HL-60 (cell line): ENCODE results near the gene ADM2.
"Not testable (repeated sequence)": the region's sequence is repeated elsewhere in the genome, so short reads cannot be mapped to it uniquely, and the experiment has no call there.

Experiments used
- GABPA ChIP-seq: IDR thresholded peaks from 2 replicates; pipeline ENCODE4 v1.6.1; 2012; ENCODE audit warnings: low read depth
- POLR2AphosphoS5 ChIP-seq: IDR thresholded peaks from 2 replicates; pipeline ENCODE4 v1.6.1; 2012; ENCODE audit warnings: low read depth
- TF ChIP-seq, protein P1 (sequence below): IDR thresholded peaks from one replicate; pipeline ENCODE4 v1.5.1; 2011; ENCODE audit warnings: low read length, control low read depth, inconsistent platforms; ENCODE audit not compliant: insufficient read depth
- TF ChIP-seq, protein P2 (sequence below): IDR thresholded peaks from 2 replicates; pipeline ENCODE4 v1.6.1; 2012; ENCODE audit warnings: low read depth; ENCODE audit not compliant: insufficient replicate concordance

GRCh38 chr22:50432877-50433510 lies 48.3 kb upstream of the ADM2 start:
- not testable (repeated sequence) for TF ChIP-seq POLR2AphosphoS5, GABPA
- TF ChIP-seq, protein P1, sequence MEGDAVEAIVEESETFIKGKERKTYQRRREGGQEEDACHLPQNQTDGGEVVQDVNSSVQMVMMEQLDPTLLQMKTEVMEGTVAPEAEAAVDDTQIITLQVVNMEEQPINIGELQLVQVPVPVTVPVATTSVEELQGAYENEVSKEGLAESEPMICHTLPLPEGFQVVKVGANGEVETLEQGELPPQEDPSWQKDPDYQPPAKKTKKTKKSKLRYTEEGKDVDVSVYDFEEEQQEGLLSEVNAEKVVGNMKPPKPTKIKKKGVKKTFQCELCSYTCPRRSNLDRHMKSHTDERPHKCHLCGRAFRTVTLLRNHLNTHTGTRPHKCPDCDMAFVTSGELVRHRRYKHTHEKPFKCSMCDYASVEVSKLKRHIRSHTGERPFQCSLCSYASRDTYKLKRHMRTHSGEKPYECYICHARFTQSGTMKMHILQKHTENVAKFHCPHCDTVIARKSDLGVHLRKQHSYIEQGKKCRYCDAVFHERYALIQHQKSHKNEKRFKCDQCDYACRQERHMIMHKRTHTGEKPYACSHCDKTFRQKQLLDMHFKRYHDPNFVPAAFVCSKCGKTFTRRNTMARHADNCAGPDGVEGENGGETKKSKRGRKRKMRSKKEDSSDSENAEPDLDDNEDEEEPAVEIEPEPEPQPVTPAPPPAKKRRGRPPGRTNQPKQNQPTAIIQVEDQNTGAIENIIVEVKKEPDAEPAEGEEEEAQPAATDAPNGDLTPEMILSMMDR = not testable (repeated sequence)
- TF ChIP-seq, protein P2, sequence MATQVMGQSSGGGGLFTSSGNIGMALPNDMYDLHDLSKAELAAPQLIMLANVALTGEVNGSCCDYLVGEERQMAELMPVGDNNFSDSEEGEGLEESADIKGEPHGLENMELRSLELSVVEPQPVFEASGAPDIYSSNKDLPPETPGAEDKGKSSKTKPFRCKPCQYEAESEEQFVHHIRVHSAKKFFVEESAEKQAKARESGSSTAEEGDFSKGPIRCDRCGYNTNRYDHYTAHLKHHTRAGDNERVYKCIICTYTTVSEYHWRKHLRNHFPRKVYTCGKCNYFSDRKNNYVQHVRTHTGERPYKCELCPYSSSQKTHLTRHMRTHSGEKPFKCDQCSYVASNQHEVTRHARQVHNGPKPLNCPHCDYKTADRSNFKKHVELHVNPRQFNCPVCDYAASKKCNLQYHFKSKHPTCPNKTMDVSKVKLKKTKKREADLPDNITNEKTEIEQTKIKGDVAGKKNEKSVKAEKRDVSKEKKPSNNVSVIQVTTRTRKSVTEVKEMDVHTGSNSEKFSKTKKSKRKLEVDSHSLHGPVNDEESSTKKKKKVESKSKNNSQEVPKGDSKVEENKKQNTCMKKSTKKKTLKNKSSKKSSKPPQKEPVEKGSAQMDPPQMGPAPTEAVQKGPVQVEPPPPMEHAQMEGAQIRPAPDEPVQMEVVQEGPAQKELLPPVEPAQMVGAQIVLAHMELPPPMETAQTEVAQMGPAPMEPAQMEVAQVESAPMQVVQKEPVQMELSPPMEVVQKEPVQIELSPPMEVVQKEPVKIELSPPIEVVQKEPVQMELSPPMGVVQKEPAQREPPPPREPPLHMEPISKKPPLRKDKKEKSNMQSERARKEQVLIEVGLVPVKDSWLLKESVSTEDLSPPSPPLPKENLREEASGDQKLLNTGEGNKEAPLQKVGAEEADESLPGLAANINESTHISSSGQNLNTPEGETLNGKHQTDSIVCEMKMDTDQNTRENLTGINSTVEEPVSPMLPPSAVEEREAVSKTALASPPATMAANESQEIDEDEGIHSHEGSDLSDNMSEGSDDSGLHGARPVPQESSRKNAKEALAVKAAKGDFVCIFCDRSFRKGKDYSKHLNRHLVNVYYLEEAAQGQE = not testable (repeated sequence)
